Naive thymus-derived CD4-positive, alpha-beta T cell (primary cell): ENCODE measurements around the gene ALDH3A1. TPM values are rescaled to one million over a fixed set of nuclear protein-coding genes. Genes with fewer than 3 reads are reported as not detected.

Experiments
- ATAC-seq: fragments of 150-1000 bp; cut with Tn5 transposase; 2 replicates; pipeline ENCODE4 v1.10.0; 2021; ENCODE audit warnings: mild to moderate bottlenecking, moderate library complexity
- CTCF ChIA-PET: fragments of 350-600 bp; sonication (Branson Sonifier 250); formaldehyde crosslinking; loops from one replicate; lab custom pipeline; 2021; ENCODE audit warnings: antibody characterized with exemption; lab: Charles Lee
- POLR2A ChIA-PET: fragments of 350-600 bp; sonication (Branson Sonifier 250); formaldehyde crosslinking; loops from one replicate; lab custom pipeline; 2021; ENCODE audit warnings: antibody characterized with exemption, inconsistent platforms; lab: Charles Lee
- DNase-seq, 9 donors: peaks; one replicate each; pipeline versions ENCODE4 v3.0.0 to v3.0.0-alpha.2; 2020 to 2022; ENCODE audit warnings: mixed read lengths in 1 of 9
- H3K27ac ChIP-seq: one replicate; pipeline ENCODE4 v1.7.0; 2013; ENCODE audit warnings: mild to moderate bottlenecking, low read depth, low read length, moderate library complexity
- H3K27me3 ChIP-seq, 2 donors: one replicate each; pipeline ENCODE4 v1.7.0; 2013; ENCODE audit warnings: low read length in 2 of 2, mild to moderate bottlenecking in 2 of 2, moderate library complexity in 2 of 2; ENCODE audit not compliant: control insufficient read depth in 2 of 2, insufficient read depth in 2 of 2
- H3K36me3 ChIP-seq, 3 experiments: 1 replicate in 2 of 3; 2 replicates in 1 of 3; pipeline ENCODE4 v1.7.0; 2013; ENCODE audit warnings: low read length in 3 of 3, mild to moderate bottlenecking in 3 of 3, moderate library complexity in 1 of 3; ENCODE audit not compliant: insufficient read depth in 3 of 3, control insufficient read depth in 2 of 3
- H3K4me1 ChIP-seq, 2 donors: one replicate each; pipeline ENCODE4 v1.7.0; 2013; ENCODE audit warnings: low read length in 2 of 2, mild to moderate bottlenecking in 2 of 2, moderate library complexity in 1 of 2; ENCODE audit not compliant: control insufficient read depth in 2 of 2, insufficient read depth in 2 of 2
- H3K4me3 ChIP-seq: 2 replicates; pipeline ENCODE4 v1.7.0; 2013; ENCODE audit warnings: mild to moderate bottlenecking, low read length
- H3K9me3 ChIP-seq, 3 experiments: 1 replicate in 2 of 3; 2 replicates in 1 of 3; pipeline ENCODE4 v1.7.0; 2013; ENCODE audit warnings: low read length in 3 of 3; ENCODE audit not compliant: control insufficient read depth in 2 of 3
- H3K27ac Mint-ChIP-seq, 9 donors: one replicate each; pipeline ENCODE4 v1.8.0; 2020 to 2022; ENCODE audit warnings: mixed read lengths in 9 of 9, mild to moderate bottlenecking in 8 of 9, moderate library complexity in 5 of 9, inconsistent platforms in 2 of 9
- H3K27me3 Mint-ChIP-seq, 5 donors: one replicate each; pipeline ENCODE4 v1.8.0; 2021 to 2022; ENCODE audit warnings: mixed read lengths in 5 of 5, mild to moderate bottlenecking in 1 of 5
- H3K36me3 Mint-ChIP-seq, 5 donors: one replicate each; pipeline ENCODE4 v1.8.0; 2020 to 2022; ENCODE audit warnings: mixed read lengths in 5 of 5, mild to moderate bottlenecking in 3 of 5, inconsistent platforms in 1 of 5
- H3K4me1 Mint-ChIP-seq, 7 donors: one replicate each; pipeline ENCODE4 v1.8.0; 2020 to 2022; ENCODE audit warnings: mixed read lengths in 7 of 7, mild to moderate bottlenecking in 3 of 7, inconsistent platforms in 1 of 7
- H3K4me3 Mint-ChIP-seq, 10 donors: one replicate each; pipeline ENCODE4 v1.8.0; 2020 to 2022; ENCODE audit warnings: mild to moderate bottlenecking in 10 of 10, mixed read lengths in 10 of 10, moderate library complexity in 6 of 10, inconsistent platforms in 2 of 10
- H3K9me3 Mint-ChIP-seq, 11 donors: one replicate each; pipeline ENCODE4 v1.8.0; 2020 to 2022; ENCODE audit warnings: mixed read lengths in 11 of 11, mild to moderate bottlenecking in 4 of 11, inconsistent platforms in 1 of 11, moderate library complexity in 1 of 11
- intact Hi-C, 2 donors: fragments of 100-400 bp; cut with micrococcal nuclease; formaldehyde crosslinking; loops; one replicate each; pipeline ENCODE4 v1.15.1; 2023
- polyA plus RNA-seq, 2 donors: library from polyadenylated mRNA; unstranded; fragments of 300-500 nt; fragmentation: Illumina TruSeq; gene quantifications; one replicate each; pipeline ENCODE4 v1.2.3, GENCODE V29; 2021
- total RNA-seq, 6 experiments: library from RNA in 5 of 6; stranded (reverse) in 5 of 6; gene quantifications; 1 replicate in 5 of 6; 2 replicates in 1 of 6; pipeline ENCODE4 v1.2.3 and lab custom pipeline; 2021 to 2026

Gene ALDH3A1
- total and polyA plus RNA-seq, 7 experiments from 2014 or later, result 0.61 TPM; not detected in 6

DNA sequence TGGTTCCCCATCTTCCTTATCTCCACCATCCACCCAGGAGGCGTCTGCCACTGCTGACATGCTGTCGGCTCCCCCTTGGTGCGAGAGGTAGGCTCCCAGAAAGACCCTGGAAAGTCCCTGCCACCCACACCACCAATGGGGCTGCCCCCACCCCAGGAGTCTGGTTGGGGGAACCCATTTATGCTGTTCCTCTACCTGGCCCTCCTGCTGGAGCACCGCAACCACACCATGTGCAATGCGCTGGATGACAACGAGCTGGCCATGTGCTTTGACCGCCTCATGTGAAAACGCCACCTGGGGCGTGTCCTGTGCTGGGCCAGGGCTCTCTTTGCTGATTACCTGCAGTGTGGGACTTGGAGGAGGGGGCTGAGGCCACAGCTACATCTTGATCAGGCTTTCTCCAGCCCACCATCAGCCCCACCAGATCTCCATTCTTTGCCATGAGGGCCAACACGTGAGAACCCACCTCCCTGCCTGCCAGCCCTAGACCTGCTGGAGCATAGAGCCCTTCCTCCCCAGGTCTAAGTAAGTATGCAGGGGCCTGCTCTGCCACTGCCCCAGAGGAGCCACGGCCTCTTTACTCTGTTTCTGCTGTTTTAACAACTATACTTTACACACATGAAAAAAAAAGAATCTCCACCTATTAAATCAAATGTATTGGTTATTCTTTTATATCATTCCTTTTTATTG, 7.9 kb upstream of the ALDH3A1 start:
- Mint-ChIP-seq H3K4me1 (peaks cover 0 to 4% (median 0%) of the 10 kb centered on the region in 7 donors), H3K27me3 (peaks cover 0 to 6% (median 5%) of the 10 kb centered on the region in 5 donors), H3K4me3 (no peak overlapping the region), H3K27ac (no peak overlapping the region), H3K36me3 (no peaks in the 10 kb centered on the region), H3K9me3 (no peaks in the 10 kb centered on the region)
- intact Hi-C loops, result no loop called here
- DNase-seq (no peak), ATAC-seq (no peak)
- no peak overlapping the region for H3K27ac ChIP-seq
- no peaks in the 10 kb centered on the region for H3K4me1 ChIP-seq
- H3K36me3 ChIP-seq, result no peaks in the 10 kb centered on the region
- no peaks in the 10 kb centered on the region for H3K27me3 ChIP-seq
- H3K9me3 ChIP-seq, result no peaks in the 10 kb centered on the region
- CTCF ChIA-PET, result interaction anchor here (1.2 to 1.6 kb wide), 2 partner anchors 11 to 240 kb away, joined by 3 to 4 read pairs; no protein-coding TSS in a partner anchor
- POLR2A ChIA-PET, result no interaction called here
- no peak overlapping the region for H3K4me3 ChIP-seq

DNA sequence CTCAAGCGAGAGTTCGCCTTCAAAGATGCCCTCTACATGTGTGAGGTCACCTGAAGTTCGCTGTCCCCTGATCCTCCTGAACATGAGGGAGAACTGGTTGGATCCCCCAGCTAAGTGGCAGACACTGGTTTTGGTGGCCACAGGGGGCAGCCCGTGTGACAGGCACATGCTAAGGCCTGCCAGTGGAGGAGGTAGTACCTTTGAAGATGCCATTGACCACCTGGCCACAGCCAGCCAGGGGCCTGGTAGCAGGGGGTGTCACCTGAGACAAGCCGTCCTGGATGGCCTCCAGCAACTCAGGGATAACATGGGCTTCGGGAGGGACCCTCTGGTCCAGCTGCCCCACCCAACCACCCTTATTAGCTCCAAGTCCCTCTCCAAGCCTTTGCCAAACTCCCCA, 7.3 kb upstream of the ALDH3A1 start:
- Mint-ChIP-seq H3K4me3 (no peak overlapping the region), H3K27me3 (peaks cover 0 to 6% (median 5%) of the 10 kb centered on the region in 5 donors), H3K9me3 (no peaks in the 10 kb centered on the region), H3K36me3 (no peaks in the 10 kb centered on the region), H3K27ac (no peak overlapping the region), H3K4me1 (peaks cover 0 to 9% (median 0%) of the 10 kb centered on the region in 7 donors)
- no peak for DNase-seq
- no peak for ATAC-seq
- Histone ChIP-seq H3K36me3 (no peaks in the 10 kb centered on the region), H3K4me3 (no peak overlapping the region), H3K9me3 (no peaks in the 10 kb centered on the region), H3K4me1 (no peaks in the 10 kb centered on the region), H3K27me3 (no peaks in the 10 kb centered on the region), H3K27ac (no peak overlapping the region)
- ChIA-PET POLR2A (no interaction called here), CTCF (interaction anchor here (1.6 kb wide), 1 partner anchor 11 kb away, joined by 3 read pairs; no protein-coding TSS in a partner anchor)
- intact Hi-C loops, result no loop called here

DNA sequence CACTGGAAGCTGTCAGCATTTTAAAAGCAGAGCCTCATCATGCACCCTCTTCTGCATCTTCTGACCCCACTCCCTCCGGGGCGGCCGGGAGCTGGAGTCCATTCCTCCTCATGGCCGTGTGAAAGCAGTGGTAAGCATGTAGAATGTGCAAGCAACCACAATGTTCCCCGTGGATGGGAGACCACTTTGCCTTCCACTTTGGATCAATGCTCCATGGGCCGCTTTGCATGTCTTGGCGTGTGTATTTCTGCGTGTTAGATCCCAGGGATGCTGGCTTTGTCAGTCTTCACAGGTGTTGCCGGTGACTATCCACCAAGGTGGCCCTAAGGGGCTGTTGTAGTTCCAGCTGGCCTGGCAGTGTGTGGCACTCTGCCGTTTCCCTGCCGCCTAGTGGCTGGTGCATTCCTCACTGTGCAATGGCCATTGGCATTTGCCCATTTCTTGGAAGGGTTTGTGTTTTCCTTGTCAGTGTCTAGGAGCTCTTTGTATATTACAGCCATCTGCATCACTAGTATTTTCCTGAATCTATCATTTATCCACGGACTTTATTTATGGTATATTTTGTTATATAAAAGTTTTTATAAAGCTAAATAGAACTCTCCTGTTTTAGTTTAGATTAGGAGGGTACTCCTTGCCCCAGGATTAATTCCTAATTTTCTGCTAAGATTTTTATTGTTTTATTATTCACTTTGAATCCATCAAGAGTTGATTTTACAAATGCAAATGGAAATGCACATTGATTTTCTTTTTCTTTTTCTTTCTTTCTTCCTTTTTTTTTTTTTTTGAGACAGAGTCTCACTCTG, 5.8 kb upstream of the ALDH3A1 start:
- ATAC-seq, result no peak
- DNase-seq, result no peak
- no peak overlapping the region for H3K4me3 ChIP-seq
- H3K4me1 ChIP-seq, result no peaks in the 10 kb centered on the region
- Mint-ChIP-seq H3K9me3 (no peaks in the 10 kb centered on the region), H3K27me3 (peaks cover 0 to 11% (median 5%) of the 10 kb centered on the region in 5 donors), H3K4me1 (peaks cover 0 to 9% (median 0%) of the 10 kb centered on the region in 7 donors), H3K36me3 (no peaks in the 10 kb centered on the region), H3K4me3 (no peak overlapping the region), H3K27ac (no peak overlapping the region)
- CTCF ChIA-PET, result interaction anchor here (0.6 to 1.8 kb wide), 2 partner anchors 10 to 13 kb away, joined by 3 to 8 read pairs; no protein-coding TSS in a partner anchor
- no peaks in the 10 kb centered on the region for H3K27me3 ChIP-seq
- no peaks in the 10 kb centered on the region for H3K36me3 ChIP-seq
- intact Hi-C loops, result no loop called here
- no peak overlapping the region for H3K27ac ChIP-seq
- POLR2A ChIA-PET, result no interaction called here
- no peaks in the 10 kb centered on the region for H3K9me3 ChIP-seq

- Histone ChIP-seq H3K27me3 (no peaks in the 10 kb centered on the region), H3K27ac (no peak overlapping the region), H3K4me1 (no peaks in the 10 kb centered on the region), H3K4me3 (no peak overlapping the region), H3K9me3 (no peaks in the 10 kb centered on the region), H3K36me3 (no peaks in the 10 kb centered on the region)
- ChIA-PET POLR2A (no interaction called here), CTCF (interaction anchor here (1.8 kb wide), 2 partner anchors 10 to 13 kb away, joined by 5 to 8 read pairs; no protein-coding TSS in a partner anchor)
- no peak for DNase-seq
- ATAC-seq, result peak; percentile 91
- no peaks in the 10 kb centered on the region for H3K9me3 Mint-ChIP-seq
- no peak overlapping the region for H3K27ac Mint-ChIP-seq
- H3K36me3 Mint-ChIP-seq, result no peaks in the 10 kb centered on the region
- intact Hi-C loops, result no loop called here
- peaks cover 0 to 9% (median 0%) of the 10 kb centered on the region in 7 donors for H3K4me1 Mint-ChIP-seq
- H3K4me3 Mint-ChIP-seq, result no peak overlapping the region
- H3K27me3 Mint-ChIP-seq, result peaks cover 0 to 11% (median 5%) of the 10 kb centered on the region in 5 donors
Observed at GRCh38 chr17:19753051-19753509, 5.0 kb upstream of the ALDH3A1 start.

GRCh38 chr17:19752216-19753050, 4.3 kb upstream of the ALDH3A1 start:
- Mint-ChIP-seq H3K9me3 (no peaks in the 10 kb centered on the region), H3K4me3 (no peak overlapping the region), H3K27ac (no peak overlapping the region), H3K27me3 (peaks cover 0 to 15% (median 5%) of the 10 kb centered on the region in 5 donors), H3K36me3 (no peaks in the 10 kb centered on the region), H3K4me1 (peaks cover 0 to 9% (median 0%) of the 10 kb centered on the region in 7 donors)
- Histone ChIP-seq H3K27me3 (no peaks in the 10 kb centered on the region), H3K27ac (no peak overlapping the region), H3K4me3 (no peak overlapping the region), H3K9me3 (no peaks in the 10 kb centered on the region), H3K36me3 (no peaks in the 10 kb centered on the region), H3K4me1 (no peaks in the 10 kb centered on the region)
- POLR2A ChIA-PET, result no interaction called here
- no peak for DNase-seq
- intact Hi-C loops, result no loop called here
- CTCF ChIA-PET, result interaction anchor here (1.0 to 1.8 kb wide), 2 partner anchors 11 to 14 kb away, joined by 3 to 5 read pairs; no protein-coding TSS in a partner anchor
- no peak for ATAC-seq

GRCh38 chr17:19750835-19751234, 2.7 kb upstream of the ALDH3A1 start:
- POLR2A ChIA-PET, result no interaction called here
- no peak overlapping the region for H3K4me3 Mint-ChIP-seq
- no peak for ATAC-seq
- intact Hi-C loops, result no loop called here
- Histone ChIP-seq H3K9me3 (no peaks in the 10 kb centered on the region), H3K27me3 (no peaks in the 10 kb centered on the region), H3K27ac (no peak overlapping the region), H3K4me3 (no peak overlapping the region), H3K36me3 (no peaks in the 10 kb centered on the region), H3K4me1 (no peaks in the 10 kb centered on the region)
- H3K4me1 Mint-ChIP-seq, result peaks cover 0 to 9% (median 0%) of the 10 kb centered on the region in 7 donors
- no peaks in the 10 kb centered on the region for H3K9me3 Mint-ChIP-seq
- CTCF ChIA-PET, result no interaction called here
- H3K27me3 Mint-ChIP-seq, result peaks cover 0 to 15% (median 5%) of the 10 kb centered on the region in 5 donors
- H3K36me3 Mint-ChIP-seq, result no peaks in the 10 kb centered on the region
- DNase-seq, result no peak
- H3K27ac Mint-ChIP-seq, result no peak overlapping the region
